Endothelial cell of umbilical vein (primary cell): ENCODE data around the gene KCNIP3.

ENCODE experiments used
- JUN ChIP-seq: IDR thresholded peaks from 2 replicates; pipeline ENCODE4 v1.6.1; 2011; ENCODE audit warnings: borderline replicate concordance, low read depth; ENCODE audit not compliant: insufficient read length, insufficient read depth
- POLR2AphosphoS5 ChIP-seq: IDR thresholded peaks from 2 replicates; pipeline ENCODE4 v1.6.1; 2012; ENCODE audit warnings: low read depth, mild to moderate bottlenecking, control low read depth, low read length, moderate library complexity; ENCODE audit not compliant: insufficient read depth
- TF ChIP-seq, protein P1 (sequence below), 2 donors: IDR thresholded peaks; 1 replicate in 1 of 2; 2 replicates in 1 of 2; pipeline ENCODE4 v1.5.1; 2011; ENCODE audit warnings: low read length in 2 of 2, mild to moderate bottlenecking in 2 of 2, moderate library complexity in 2 of 2, control low read depth in 1 of 2, inconsistent platforms in 1 of 2, low read depth in 1 of 2; ENCODE audit not compliant: insufficient read depth in 1 of 2; ENCODE audit errors: extremely low read depth in 1 of 2

DNA sequence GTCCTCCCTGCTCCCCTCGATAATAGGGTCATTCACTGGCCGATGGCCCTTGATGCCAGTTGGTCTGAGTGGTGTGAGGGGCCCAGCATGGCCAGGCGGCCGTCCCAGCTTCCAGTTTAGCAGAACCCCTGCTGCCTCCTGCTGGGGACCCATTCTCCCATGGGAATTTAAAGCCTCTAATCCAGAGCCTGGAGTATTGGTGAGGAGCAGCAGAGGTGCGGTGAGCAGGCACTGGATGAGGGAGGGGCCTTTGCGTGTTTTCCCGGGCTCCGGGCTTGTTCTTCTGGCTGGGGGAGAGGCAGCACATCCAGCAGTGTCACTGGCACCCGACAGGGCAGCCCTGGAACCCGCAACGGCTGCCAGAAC is 17.4 kb downstream of the KCNIP3 start:
- TF ChIP-seq, protein P1, sequence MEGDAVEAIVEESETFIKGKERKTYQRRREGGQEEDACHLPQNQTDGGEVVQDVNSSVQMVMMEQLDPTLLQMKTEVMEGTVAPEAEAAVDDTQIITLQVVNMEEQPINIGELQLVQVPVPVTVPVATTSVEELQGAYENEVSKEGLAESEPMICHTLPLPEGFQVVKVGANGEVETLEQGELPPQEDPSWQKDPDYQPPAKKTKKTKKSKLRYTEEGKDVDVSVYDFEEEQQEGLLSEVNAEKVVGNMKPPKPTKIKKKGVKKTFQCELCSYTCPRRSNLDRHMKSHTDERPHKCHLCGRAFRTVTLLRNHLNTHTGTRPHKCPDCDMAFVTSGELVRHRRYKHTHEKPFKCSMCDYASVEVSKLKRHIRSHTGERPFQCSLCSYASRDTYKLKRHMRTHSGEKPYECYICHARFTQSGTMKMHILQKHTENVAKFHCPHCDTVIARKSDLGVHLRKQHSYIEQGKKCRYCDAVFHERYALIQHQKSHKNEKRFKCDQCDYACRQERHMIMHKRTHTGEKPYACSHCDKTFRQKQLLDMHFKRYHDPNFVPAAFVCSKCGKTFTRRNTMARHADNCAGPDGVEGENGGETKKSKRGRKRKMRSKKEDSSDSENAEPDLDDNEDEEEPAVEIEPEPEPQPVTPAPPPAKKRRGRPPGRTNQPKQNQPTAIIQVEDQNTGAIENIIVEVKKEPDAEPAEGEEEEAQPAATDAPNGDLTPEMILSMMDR (IDR thresholded peaks at IDR 0.05; ENCODE audit: extremely low read depth in 1 of 2, insufficient read depth in 1 of 2, low read depth in 1 of 2, low read length in 2 of 2): no peak
- TF ChIP-seq POLR2AphosphoS5 (no peak), JUN (no peak)
